Caco-2 (cell line): Measurements from ENCODE around the gene PTPRN2. TPM values are rescaled to one million over a fixed set of nuclear protein-coding genes. Genes with fewer than 3 reads are reported as not detected.

Experiments
- BruUV-seq: library from RNA; stranded (reverse); fragments of 400-500 nt; replicated peaks from 2 replicates; lab custom pipeline; 2021; lab: Mats Ljungman, UMichigan
- CTCF ChIA-PET: fragments of 300-600 bp; sonication (Branson Sonifier 250); formaldehyde crosslinking; loops from one replicate; lab custom pipeline; 2022; ENCODE audit warnings: antibody characterized with exemption; lab: Charles Lee
- POLR2A ChIA-PET: fragments of 300-600 bp; sonication (Branson Sonifier 250); formaldehyde crosslinking; loops from one replicate; lab custom pipeline; 2022; ENCODE audit warnings: antibody characterized with exemption; lab: Charles Lee
- DNase-seq, 2 experiments: peaks; one replicate each; pipeline versions ENCODE4 v3.0.0 to v3.0.0-alpha.2; 2020 to 2022
- H3K27me3 ChIP-seq: replicated peaks from 2 replicates; pipeline ENCODE4 v1.6.0; 2011; ENCODE audit warnings: low read length; ENCODE audit not compliant: control insufficient read depth, insufficient read depth
- H3K36me3 ChIP-seq: 2 replicates; pipeline ENCODE4 v1.5.1; 2011; ENCODE audit warnings: low read length; ENCODE audit not compliant: control insufficient read depth, insufficient read depth
- H3K4me1 ChIP-seq: fragments of 250-450 bp; sonication (Bioruptor Pico); 2 replicates; pipeline ENCODE4 v1.5.1; 2020; ENCODE audit warnings: mild to moderate bottlenecking
- H3K4me3 ChIP-seq: 2 replicates; pipeline ENCODE4 v1.5.1; 2011; ENCODE audit warnings: low read depth, mild to moderate bottlenecking, control low read depth, low read length
- H3K9me3 ChIP-seq: fragments of 250-450 bp; sonication (Bioruptor Pico); 2 replicates; pipeline ENCODE4 v1.5.1; 2020; ENCODE audit warnings: mild to moderate bottlenecking, moderate library complexity
- H3K27ac Mint-ChIP-seq: one replicate; pipeline ENCODE4 v1.8.0; 2022; ENCODE audit warnings: mixed read lengths; ENCODE audit not compliant: unreplicated experiment
- H3K27me3 Mint-ChIP-seq: one replicate; pipeline ENCODE4 v1.8.0; 2022; ENCODE audit warnings: mixed read lengths; ENCODE audit not compliant: insufficient read depth, unreplicated experiment
- H3K36me3 Mint-ChIP-seq: one replicate; pipeline ENCODE4 v1.8.0; 2022; ENCODE audit warnings: mild to moderate bottlenecking, mixed read lengths; ENCODE audit not compliant: insufficient read depth, unreplicated experiment
- H3K4me1 Mint-ChIP-seq: one replicate; pipeline ENCODE4 v1.8.0; 2022; ENCODE audit warnings: low read depth, mixed read lengths; ENCODE audit not compliant: unreplicated experiment
- H3K4me3 Mint-ChIP-seq: one replicate; pipeline ENCODE4 v1.8.0; 2022; ENCODE audit warnings: mild to moderate bottlenecking, moderate library complexity, mixed read lengths; ENCODE audit not compliant: unreplicated experiment
- H3K9me3 Mint-ChIP-seq: one replicate; pipeline ENCODE4 v1.8.0; 2022; ENCODE audit warnings: mixed read lengths; ENCODE audit not compliant: unreplicated experiment
- intact Hi-C: fragments of 100-400 bp; cut with micrococcal nuclease; formaldehyde crosslinking; loops from one replicate; pipeline ENCODE4 v1.10.0; 2022; ENCODE audit not compliant: unreplicated experiment
- total RNA-seq: library from RNA; stranded (reverse); gene quantifications from 2 replicates; pipeline ENCODE4 v1.2.3, GENCODE V29; 2022
- TF ChIP-seq, protein P1 (sequence below), 2 experiments: fragments of 200-600 bp in 1 of 2; IDR thresholded peaks; 1 replicate in 1 of 2; 2 replicates in 1 of 2; pipeline versions ENCODE4 v1.5.1 to v1.8.0; 2011 to 2022; ENCODE audit warnings: antibody characterized with exemption in 1 of 2, control low read depth in 1 of 2, inconsistent platforms in 1 of 2, low read depth in 1 of 2, low read length in 1 of 2, mild to moderate bottlenecking in 1 of 2, moderate library complexity in 1 of 2; ENCODE audit not compliant: insufficient read depth in 1 of 2, severe bottlenecking in 1 of 2, unreplicated experiment in 1 of 2

PTPRN2 gene
- total RNA-seq, 1 experiment from 2014 or later = 1.4 TPM

- no TSS peak for BruUV-seq
- Mint-ChIP-seq H3K4me3 (no peak overlapping the region), H3K9me3 (peaks cover 61% of the 10 kb centered on the region), H3K27me3 (no peaks in the 10 kb centered on the region), H3K27ac (no peak overlapping the region), H3K36me3 (no peaks in the 10 kb centered on the region), H3K4me1 (no peaks in the 10 kb centered on the region)
- no peak for DNase-seq
- ChIA-PET CTCF (no interaction called here), POLR2A (no interaction called here)
- no peaks in the 10 kb centered on the region for H3K36me3 ChIP-seq
- no peaks in the 10 kb centered on the region for H3K4me1 ChIP-seq
- peaks cover 28% of the 10 kb centered on the region for H3K9me3 ChIP-seq
- intact Hi-C loops = no loop called here
- TF ChIP-seq, protein P1, sequence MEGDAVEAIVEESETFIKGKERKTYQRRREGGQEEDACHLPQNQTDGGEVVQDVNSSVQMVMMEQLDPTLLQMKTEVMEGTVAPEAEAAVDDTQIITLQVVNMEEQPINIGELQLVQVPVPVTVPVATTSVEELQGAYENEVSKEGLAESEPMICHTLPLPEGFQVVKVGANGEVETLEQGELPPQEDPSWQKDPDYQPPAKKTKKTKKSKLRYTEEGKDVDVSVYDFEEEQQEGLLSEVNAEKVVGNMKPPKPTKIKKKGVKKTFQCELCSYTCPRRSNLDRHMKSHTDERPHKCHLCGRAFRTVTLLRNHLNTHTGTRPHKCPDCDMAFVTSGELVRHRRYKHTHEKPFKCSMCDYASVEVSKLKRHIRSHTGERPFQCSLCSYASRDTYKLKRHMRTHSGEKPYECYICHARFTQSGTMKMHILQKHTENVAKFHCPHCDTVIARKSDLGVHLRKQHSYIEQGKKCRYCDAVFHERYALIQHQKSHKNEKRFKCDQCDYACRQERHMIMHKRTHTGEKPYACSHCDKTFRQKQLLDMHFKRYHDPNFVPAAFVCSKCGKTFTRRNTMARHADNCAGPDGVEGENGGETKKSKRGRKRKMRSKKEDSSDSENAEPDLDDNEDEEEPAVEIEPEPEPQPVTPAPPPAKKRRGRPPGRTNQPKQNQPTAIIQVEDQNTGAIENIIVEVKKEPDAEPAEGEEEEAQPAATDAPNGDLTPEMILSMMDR (IDR thresholded peaks at IDR 0.05; ENCODE audit: insufficient read depth in 1 of 2, low read depth in 1 of 2, low read length in 1 of 2, severe bottlenecking in 1 of 2, unreplicated experiment in 1 of 2) = no peak
- no peaks in the 10 kb centered on the region for H3K27me3 ChIP-seq
- H3K4me3 ChIP-seq = no peak overlapping the region
These were observed 393.2 kb downstream of the PTPRN2 start for GRCh38 chr7:158194365-158194900.

GRCh38 chr7:158193446-158193845 lies 394.2 kb downstream of the PTPRN2 start:
- Mint-ChIP-seq H3K4me3 (no peak overlapping the region), H3K4me1 (no peaks in the 10 kb centered on the region), H3K27ac (no peak overlapping the region), H3K36me3 (no peaks in the 10 kb centered on the region), H3K27me3 (no peaks in the 10 kb centered on the region), H3K9me3 (peaks cover 54% of the 10 kb centered on the region)
- peaks cover 35% of the 10 kb centered on the region for H3K9me3 ChIP-seq
- H3K36me3 ChIP-seq = no peaks in the 10 kb centered on the region
- no peak overlapping the region for H3K4me3 ChIP-seq
- intact Hi-C loops = no loop called here
- no TSS peak for BruUV-seq
- H3K4me1 ChIP-seq = no peaks in the 10 kb centered on the region
- DNase-seq = no peak
- ChIA-PET POLR2A (no interaction called here), CTCF (no interaction called here)
- no peaks in the 10 kb centered on the region for H3K27me3 ChIP-seq
- TF ChIP-seq, protein P1 (IDR thresholded peaks at IDR 0.05; ENCODE audit: insufficient read depth in 1 of 2, low read depth in 1 of 2, low read length in 1 of 2, severe bottlenecking in 1 of 2, unreplicated experiment in 1 of 2) = no peak

GRCh38 chr7:158192956-158193355 lies 394.7 kb downstream of the PTPRN2 start:
- Histone ChIP-seq H3K4me1 (no peaks in the 10 kb centered on the region), H3K9me3 (peaks cover 35% of the 10 kb centered on the region), H3K4me3 (no peak overlapping the region), H3K36me3 (no peaks in the 10 kb centered on the region), H3K27me3 (no peaks in the 10 kb centered on the region)
- Mint-ChIP-seq H3K27me3 (no peaks in the 10 kb centered on the region), H3K4me1 (no peaks in the 10 kb centered on the region), H3K27ac (no peak overlapping the region), H3K4me3 (no peak overlapping the region), H3K36me3 (no peaks in the 10 kb centered on the region), H3K9me3 (peaks cover 49% of the 10 kb centered on the region)
- TF ChIP-seq, protein P1 (IDR thresholded peaks at IDR 0.05; ENCODE audit: insufficient read depth in 1 of 2, low read depth in 1 of 2, low read length in 1 of 2, severe bottlenecking in 1 of 2, unreplicated experiment in 1 of 2) = no peak
- ChIA-PET POLR2A (no interaction called here), CTCF (no interaction called here)
- BruUV-seq = no TSS peak
- no peak for DNase-seq
- intact Hi-C loops = no loop called here
